ENCODE measurements around the gene BTBD18.

Gene BTBD18

GRCh38 chr11:57779276-57779675 lies 27.7 kb upstream of the BTBD18 start:
- Mint-ChIP-seq H3K9me3 (no peaks in the 10 kb centered on the region), H3K4me1 (peaks cover 31% of the 10 kb centered on the region), H3K4me3 (no peak overlapping the region), H3K27me3 (no peaks in the 10 kb centered on the region), H3K27ac (no peak overlapping the region)
- no peak for DNase-seq
- ATAC-seq, result no peak

- Mint-ChIP-seq H3K27ac (peak overlapping the region; percentile 29 to 48), H3K4me3 (no peak overlapping the region)
- no peak for DNase-seq
Observed at GRCh38 chr11:57778318-57779037, 26.9 kb upstream of the BTBD18 start.

GRCh38 chr11:57777969-57778317 lies 26.3 kb upstream of the BTBD18 start:
- Mint-ChIP-seq H3K4me3 (no peak overlapping the region), H3K27ac (peak overlapping the region in 1 of 2 donors; percentile 3), H3K27me3 (no peaks in the 10 kb centered on the region), H3K9me3 (no peaks in the 10 kb centered on the region), H3K4me1 (peaks cover 31% of the 10 kb centered on the region)
- DNase-seq (no peak), ATAC-seq (no peak)

More at GRCh38 chr11:57778318-57779037, 26.9 kb upstream of the BTBD18 start:
- no peak for ATAC-seq
- Mint-ChIP-seq H3K9me3 (no peaks in the 10 kb centered on the region), H3K27me3 (no peaks in the 10 kb centered on the region), H3K4me1 (peaks cover 31% of the 10 kb centered on the region)

DNA sequence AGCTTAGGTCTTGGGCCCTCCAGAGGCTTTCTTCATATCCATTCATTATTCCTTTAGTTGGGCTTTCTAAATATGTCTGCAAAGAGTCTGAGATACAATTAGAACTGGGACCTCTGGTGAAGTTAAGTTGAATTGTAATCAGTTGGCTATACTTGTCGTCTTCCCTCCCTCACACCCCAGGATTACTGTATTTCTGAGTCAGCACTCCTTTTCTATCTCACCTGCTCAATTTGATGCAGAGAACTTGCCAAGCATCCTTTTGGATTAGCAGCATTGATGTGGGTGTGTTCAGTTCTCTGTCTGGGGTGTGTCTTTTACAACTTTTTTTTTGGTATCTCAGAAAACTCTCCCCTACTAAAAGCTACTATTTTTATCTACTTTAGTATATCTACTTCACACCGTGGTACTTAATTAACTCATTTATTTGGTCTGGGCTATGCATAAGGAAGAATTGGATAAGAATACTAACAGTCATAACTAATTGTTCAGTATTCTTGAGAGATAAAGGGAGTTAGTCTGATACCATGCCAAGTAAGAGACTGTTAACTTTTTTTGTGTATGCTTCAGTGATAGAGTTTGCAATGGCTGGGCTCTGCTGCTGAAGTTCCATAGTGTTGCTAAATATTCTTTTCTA lies 25.1 kb upstream of the BTBD18 start:
- DNase-seq (no peak), ATAC-seq (no peak)
- H3K4me1 Mint-ChIP-seq, result peaks cover 27% of the 10 kb centered on the region
- H3K27ac Mint-ChIP-seq, result no peak overlapping the region
- no peaks in the 10 kb centered on the region for H3K27me3 Mint-ChIP-seq
- H3K9me3 Mint-ChIP-seq, result no peaks in the 10 kb centered on the region
- H3K4me3 Mint-ChIP-seq, result no peak overlapping the region

DNA sequence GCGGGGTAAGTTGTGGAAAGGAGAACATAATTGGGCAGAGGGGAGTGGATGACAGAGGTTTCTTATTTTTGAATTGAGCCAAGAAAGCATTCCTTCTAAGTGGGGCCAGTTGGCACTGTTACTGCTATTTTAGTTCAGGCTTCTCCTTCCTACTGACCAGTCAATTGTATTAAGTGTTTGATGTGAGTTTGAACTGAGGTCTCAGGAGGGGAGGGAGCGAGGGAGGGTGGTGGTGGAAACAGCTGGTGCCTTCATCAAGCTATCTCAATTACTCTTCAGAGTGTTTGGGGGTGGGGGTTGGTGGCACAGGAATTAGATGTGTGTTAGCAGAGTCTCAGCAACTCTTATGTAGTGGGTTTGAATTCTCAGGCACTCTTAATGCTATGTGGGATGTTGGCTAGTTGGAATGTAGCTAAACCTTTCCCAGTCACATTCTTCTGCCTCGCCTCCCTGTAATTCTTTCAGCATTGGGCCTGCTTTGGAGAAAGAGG lies 24.5 kb upstream of the BTBD18 start:
- Mint-ChIP-seq H3K27ac (no peak overlapping the region), H3K4me1 (peaks cover 21% of the 10 kb centered on the region), H3K9me3 (no peaks in the 10 kb centered on the region), H3K4me3 (no peak overlapping the region), H3K27me3 (no peaks in the 10 kb centered on the region)
- no peak for ATAC-seq
- DNase-seq, result no peak

DNA sequence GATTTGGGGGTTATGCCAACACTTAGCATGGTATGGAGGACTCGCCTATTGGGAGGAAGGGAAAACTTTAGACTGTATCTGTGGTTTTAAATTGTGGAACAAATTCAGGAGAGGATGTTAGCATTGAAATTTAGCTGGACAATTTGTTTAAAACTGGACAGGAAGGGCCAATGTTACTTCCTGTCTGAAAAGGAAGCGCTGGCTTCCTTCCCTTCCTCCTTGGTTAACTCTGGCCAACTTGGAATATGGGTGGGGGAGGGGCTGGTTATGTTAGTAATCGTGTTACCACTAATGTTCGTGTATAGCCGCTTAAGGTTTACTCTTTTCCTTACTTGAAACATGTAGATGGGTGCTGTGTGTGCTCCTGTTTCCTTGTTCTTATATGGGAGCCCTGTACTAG lies 23.9 kb upstream of the BTBD18 start:
- Mint-ChIP-seq H3K4me3 (no peak overlapping the region), H3K27ac (no peak overlapping the region), H3K9me3 (no peaks in the 10 kb centered on the region), H3K27me3 (no peaks in the 10 kb centered on the region), H3K4me1 (peaks cover 16% of the 10 kb centered on the region)
- ATAC-seq (no peak), DNase-seq (no peak)

DNA sequence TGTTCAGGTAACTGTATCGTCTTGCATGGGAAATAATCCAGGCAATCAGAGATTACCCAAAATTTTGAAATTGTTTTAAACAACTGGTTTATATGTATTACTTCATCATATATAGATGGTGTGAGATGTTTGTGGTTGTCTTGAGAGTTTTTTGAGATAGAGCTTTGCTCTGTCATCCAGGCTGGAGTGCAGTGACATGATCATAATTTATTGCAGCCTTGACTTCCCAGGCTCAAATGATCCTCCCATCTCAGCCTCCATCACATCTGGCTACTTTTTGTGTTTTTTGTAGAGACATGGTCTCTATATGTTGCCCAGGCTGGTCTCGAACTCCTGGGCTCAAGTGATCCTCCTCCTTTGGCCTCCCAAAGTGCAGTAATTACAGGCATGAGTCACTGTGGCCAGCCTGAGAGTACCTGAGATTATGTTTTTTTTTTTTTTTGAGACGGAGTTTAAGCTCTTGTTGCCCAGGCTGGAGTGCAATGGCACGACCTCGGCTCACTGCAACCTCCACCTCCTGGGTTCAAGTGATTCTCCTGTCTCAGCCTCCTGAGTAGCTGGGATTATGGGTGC lies 21.5 kb upstream of the BTBD18 start:
- DNase-seq, result no peak
- Mint-ChIP-seq H3K4me3 (no peak overlapping the region), H3K27ac (no peak overlapping the region), H3K9me3 (no peaks in the 10 kb centered on the region), H3K27me3 (no peaks in the 10 kb centered on the region), H3K4me1 (peaks cover 1% of the 10 kb centered on the region)
- ATAC-seq, result no peak

GRCh38 chr11:57772562-57772961 lies 20.9 kb upstream of the BTBD18 start:
- H3K4me3 Mint-ChIP-seq, result no peak overlapping the region
- ATAC-seq (no peak), DNase-seq (no peak)
- H3K4me1 Mint-ChIP-seq, result no peaks in the 10 kb centered on the region
- H3K9me3 Mint-ChIP-seq, result no peaks in the 10 kb centered on the region
- no peaks in the 10 kb centered on the region for H3K27me3 Mint-ChIP-seq
- H3K27ac Mint-ChIP-seq, result no peak overlapping the region

- Mint-ChIP-seq H3K9me3 (no peaks in the 10 kb centered on the region), H3K4me1 (no peaks in the 10 kb centered on the region), H3K27me3 (no peaks in the 10 kb centered on the region), H3K4me3 (no peak overlapping the region), H3K27ac (no peak overlapping the region)
- no peak for ATAC-seq
- DNase-seq, result no peak
Observed at GRCh38 chr11:57771365-57771764, 19.7 kb upstream of the BTBD18 start.

DNA sequence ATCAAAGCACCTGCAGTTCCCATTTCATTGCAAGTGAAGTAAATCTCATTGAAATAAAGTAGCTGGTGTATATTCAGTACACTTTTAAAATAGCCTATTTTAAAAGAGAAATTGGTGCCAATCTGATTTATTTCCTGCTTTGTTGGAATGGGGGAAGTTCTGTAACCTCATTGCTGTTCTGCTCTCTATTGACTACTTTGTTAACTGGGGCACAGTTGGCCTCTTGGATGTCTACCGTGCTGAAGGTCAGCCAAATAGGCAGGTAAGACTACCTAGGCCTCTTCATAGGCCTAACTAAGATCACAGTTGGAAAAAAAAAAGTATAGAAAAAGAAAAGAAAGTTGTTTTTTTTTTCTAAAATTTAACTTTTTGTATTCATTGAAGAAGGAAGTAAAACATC lies 19.2 kb upstream of the BTBD18 start:
- no peaks in the 10 kb centered on the region for H3K9me3 Mint-ChIP-seq
- no peak overlapping the region for H3K4me3 Mint-ChIP-seq
- ATAC-seq (no peak), DNase-seq (no peak)
- no peaks in the 10 kb centered on the region for H3K4me1 Mint-ChIP-seq
- no peaks in the 10 kb centered on the region for H3K27me3 Mint-ChIP-seq
- no peak overlapping the region for H3K27ac Mint-ChIP-seq

GRCh38 chr11:57764972-57765371 lies 13.4 kb upstream of the BTBD18 start:
- H3K27ac Mint-ChIP-seq, result no peak overlapping the region
- DNase-seq, result no peak
- H3K27me3 Mint-ChIP-seq, result no peaks in the 10 kb centered on the region
- no peak for ATAC-seq
- H3K9me3 Mint-ChIP-seq, result no peaks in the 10 kb centered on the region
- H3K4me1 Mint-ChIP-seq, result peaks cover 31% of the 10 kb centered on the region
- H3K4me3 Mint-ChIP-seq, result no peak overlapping the region

GRCh38 chr11:57764566-57764965 lies 12.9 kb upstream of the BTBD18 start:
- DNase-seq (no peak), ATAC-seq (no peak)
- peaks cover 31% of the 10 kb centered on the region for H3K4me1 Mint-ChIP-seq
- no peaks in the 10 kb centered on the region for H3K9me3 Mint-ChIP-seq
- H3K4me3 Mint-ChIP-seq, result no peak overlapping the region
- H3K27me3 Mint-ChIP-seq, result no peaks in the 10 kb centered on the region
- H3K27ac Mint-ChIP-seq, result no peak overlapping the region

DNA sequence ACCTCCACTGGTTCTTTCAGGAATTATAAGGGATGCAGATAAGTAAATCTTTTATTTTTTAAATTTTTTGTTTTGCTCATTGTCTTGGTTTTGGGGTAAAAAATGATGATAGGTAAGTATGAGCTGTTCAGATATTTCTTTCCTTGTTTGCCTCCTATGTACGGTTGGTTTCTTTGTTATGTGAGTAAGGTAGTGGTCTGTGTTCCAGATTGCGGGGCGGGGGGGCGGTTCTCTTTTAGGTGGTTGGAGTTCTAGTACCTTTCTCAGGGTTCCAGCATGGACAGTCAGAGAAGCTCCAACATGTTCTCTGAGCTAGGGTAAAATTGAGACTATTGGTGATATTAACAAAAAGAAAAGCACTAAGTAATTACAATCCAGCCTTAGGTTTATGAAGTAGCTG lies 12.4 kb upstream of the BTBD18 start:
- Mint-ChIP-seq H3K27ac (no peak overlapping the region), H3K4me1 (peaks cover 31% of the 10 kb centered on the region), H3K4me3 (no peak overlapping the region), H3K9me3 (no peaks in the 10 kb centered on the region), H3K27me3 (no peaks in the 10 kb centered on the region)
- ATAC-seq (no peak), DNase-seq (no peak)

DNA sequence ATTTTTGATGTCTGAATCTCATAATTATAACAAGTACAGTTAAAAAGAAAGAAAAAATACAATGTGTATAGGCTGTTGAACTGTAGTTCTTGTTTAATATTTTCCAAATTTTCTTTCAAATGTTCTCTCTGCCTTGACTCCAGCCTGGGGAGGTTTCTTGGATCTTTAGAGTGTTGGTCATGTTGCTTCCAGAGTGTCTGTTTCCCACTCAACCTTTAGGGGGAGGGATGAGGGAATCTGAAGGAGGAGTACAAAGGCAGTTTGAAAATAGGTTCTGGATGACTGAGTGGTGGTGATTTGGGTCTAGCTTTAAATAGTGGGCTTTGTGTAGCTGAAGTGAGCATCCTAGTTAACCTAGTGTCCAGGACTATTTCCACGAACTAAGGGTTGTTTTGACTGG lies 11.9 kb upstream of the BTBD18 start:
- Mint-ChIP-seq H3K27me3 (no peaks in the 10 kb centered on the region), H3K27ac (no peak overlapping the region), H3K4me1 (peaks cover 31% of the 10 kb centered on the region), H3K9me3 (no peaks in the 10 kb centered on the region), H3K4me3 (peak overlapping the region in 1 of 2 donors; percentile 31)
- DNase-seq, result no peak
- ATAC-seq, result no peak

DNA sequence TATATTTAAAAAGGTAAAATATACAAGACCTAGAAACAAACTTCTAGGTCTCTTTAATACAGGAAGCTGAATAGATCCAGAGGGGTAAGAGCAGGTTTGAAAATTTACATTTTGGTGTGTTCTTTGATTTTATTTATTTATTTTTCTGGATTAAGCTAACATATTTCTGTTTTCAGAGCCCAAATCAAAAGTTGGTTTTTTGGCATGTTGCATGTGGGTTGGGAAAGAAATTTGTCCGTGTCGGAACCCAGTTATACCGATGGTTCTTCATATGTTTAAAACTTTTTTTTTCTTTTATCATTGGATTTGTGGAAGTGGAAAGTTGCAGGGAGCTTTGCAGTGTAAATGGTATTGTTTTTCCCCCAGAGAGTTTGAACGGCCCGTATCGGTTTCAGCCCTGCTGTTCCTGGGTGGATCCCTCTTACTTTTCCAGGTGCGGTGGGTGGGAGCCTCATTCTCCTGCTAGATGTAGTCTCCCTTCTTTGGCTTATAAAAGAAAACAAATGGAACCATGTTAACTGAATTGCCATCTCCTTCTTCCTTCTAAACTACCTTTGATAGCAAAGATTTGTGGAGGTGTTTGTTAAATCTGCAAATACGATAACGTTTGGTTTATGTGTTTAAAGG lies 10.7 kb upstream of the BTBD18 start:
- peaks cover 31% of the 10 kb centered on the region for H3K4me1 Mint-ChIP-seq
- DNase-seq (no peak), ATAC-seq (no peak)
- peak overlapping the region; percentile 82 to 93 for H3K4me3 Mint-ChIP-seq
- no peaks in the 10 kb centered on the region for H3K9me3 Mint-ChIP-seq
- peak overlapping the region; percentile 55 to 90 for H3K27ac Mint-ChIP-seq
- H3K27me3 Mint-ChIP-seq, result no peaks in the 10 kb centered on the region
